Activated CD8-positive, alpha-beta memory T cell treated with anti-CD3 and anti-CD28 coated beads for 1 hour (primary cell): ENCODE data around the gene SREBF2.

ENCODE experiments used
- DNase-seq, 2 donors: peaks; one replicate each; pipeline ENCODE4 v3.0.0-alpha.2; 2020; ENCODE audit warnings: low read depth in 1 of 2; ENCODE audit errors: extremely low read depth in 1 of 2

SREBF2 gene

DNA sequence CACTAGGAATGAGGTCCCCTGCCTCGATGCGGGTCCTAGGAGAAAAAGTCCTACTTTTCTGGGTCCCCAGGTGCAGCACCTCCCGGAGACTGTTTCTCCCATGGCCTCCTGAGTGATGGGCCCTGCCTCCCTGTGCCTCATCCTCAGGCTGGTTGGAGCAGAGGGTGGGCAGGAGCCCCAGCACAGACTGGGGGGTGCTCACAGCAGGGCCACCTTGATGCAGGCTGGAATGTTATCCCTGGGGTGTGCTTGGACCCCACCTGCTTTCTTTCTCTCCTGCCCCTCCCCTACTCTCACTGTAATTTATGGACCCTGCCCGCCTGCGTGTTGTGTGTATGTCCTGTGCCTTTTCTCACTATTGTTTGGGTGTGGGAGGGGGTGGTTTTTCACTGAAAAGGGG lies 73.9 kb downstream of the SREBF2 start:
- DNase-seq = no peak

DNA sequence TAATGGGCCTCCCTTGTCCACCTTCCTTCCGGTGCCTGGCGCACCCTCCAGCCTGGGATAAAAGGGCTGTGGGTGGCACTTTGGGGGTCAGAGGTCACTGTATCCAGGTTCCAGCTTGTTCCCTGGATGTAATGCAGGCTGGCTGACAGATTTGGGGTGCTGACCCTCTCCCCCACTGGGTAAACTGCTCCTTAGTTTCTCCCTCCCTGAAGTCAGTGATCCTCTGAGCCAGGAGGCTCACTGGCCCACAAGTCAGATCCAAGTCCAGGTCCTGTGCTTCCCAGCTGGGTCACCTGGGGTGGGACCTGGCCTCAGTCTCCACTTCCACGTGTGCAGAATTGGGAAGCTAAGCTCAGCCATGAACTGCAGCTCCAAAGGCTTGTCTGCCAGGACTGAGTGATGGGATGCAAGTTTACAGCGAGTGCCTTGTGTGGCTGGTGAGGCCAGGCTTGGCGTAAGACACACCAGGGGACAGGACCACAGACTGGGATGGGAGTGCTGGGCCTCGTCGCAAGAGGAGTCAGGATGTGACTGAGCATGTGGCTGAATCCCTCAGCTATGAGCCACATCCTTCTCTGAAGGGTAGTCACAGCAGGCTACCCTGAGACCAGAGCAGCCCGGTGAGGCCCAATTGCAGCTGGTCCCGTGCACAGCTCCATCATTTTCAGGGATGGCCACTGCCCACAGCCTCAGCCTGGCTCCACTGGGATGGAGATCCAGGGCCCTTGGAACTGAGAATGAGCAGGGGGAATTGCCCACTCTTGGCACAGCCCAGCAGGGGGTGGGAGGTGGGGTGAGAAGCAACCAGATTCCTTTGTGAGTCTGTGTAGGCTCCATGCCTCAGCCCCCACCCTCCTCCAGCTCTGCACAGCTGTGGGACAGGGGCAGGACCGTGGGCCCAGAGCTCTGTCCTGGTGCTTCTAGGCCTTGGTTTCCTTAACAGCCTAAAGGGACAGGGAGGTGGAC lies 74.8 kb downstream of the SREBF2 start:
- no peak for DNase-seq

DNA sequence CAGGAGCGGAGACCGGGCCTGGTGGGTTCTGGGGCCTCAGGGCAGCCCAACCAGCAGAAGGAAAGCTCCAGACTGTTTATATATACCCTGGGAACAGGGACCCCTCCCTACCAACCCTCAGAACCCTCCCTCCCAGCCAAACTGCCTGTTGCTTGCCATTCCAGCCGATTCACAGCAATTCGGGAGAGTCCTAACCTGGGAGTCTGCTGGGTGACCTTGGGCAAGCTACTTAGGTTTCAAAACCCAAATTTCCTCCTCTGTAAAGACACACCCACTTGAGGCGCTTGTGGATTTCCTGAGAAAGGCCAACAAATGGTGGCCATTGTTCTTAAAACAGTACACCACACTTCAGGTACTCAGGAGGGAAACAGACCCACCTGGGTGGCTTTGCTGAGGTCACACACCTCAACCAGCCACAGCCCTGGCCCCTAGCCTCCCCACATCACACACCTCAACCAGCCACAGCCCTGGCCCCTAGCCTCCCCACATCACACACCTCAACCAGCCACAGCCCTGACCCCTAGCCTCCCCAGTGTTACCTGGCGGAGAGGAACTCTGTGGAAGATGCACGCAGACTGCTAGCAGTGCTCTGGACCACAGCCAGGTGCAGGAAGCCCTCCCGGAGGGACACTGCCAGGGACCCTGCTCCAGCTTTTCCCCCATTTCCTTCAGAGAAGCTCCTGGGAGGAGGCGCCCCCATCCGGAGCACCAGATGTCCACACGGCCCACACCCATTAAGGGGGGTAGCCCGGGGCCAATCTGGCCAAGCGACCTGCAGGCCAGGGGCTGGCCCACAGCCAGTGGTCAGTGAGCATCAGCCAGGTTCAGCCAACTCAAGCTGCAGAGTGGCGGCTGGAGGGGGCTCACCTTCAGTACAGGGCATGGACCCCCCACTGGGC lies 75.8 kb downstream of the SREBF2 start:
- no peak for DNase-seq

DNA sequence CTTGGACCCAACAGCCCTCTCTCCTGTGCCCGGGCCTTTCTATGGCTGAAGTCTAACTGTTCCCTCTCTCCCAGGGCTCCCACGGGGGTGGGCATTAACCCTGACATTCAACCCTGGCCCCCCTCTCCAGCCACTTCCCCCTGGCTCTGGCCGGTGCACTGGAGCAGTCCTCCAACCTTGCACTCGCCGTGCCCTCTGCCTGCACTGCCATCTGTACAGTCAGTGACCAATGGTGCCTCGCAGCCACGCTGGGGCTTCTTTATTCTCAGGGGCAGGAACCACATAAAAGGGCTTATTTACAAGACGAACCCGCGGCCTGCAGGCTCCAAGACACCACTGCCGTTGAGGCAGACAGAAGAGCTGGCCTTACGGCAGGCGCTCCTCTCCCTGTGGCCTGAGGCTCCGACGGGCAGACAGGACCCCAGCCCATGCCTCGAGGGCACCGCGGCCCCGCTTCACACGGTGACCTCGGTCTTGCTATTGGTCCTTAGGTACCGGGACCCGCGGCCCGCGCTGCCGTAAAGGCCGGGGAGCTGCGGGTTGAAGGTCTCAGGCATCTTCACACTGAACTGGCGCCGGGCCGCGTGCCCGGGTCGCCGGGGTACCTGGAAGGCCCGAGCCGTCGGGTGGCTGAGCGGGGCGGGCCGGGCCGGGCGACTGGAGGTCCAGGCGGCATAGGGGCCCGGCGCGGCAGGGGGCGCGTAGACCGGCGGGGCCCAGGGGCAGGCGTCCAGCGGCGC lies 76.6 kb downstream of the SREBF2 start:
- DNase-seq = no peak

DNA sequence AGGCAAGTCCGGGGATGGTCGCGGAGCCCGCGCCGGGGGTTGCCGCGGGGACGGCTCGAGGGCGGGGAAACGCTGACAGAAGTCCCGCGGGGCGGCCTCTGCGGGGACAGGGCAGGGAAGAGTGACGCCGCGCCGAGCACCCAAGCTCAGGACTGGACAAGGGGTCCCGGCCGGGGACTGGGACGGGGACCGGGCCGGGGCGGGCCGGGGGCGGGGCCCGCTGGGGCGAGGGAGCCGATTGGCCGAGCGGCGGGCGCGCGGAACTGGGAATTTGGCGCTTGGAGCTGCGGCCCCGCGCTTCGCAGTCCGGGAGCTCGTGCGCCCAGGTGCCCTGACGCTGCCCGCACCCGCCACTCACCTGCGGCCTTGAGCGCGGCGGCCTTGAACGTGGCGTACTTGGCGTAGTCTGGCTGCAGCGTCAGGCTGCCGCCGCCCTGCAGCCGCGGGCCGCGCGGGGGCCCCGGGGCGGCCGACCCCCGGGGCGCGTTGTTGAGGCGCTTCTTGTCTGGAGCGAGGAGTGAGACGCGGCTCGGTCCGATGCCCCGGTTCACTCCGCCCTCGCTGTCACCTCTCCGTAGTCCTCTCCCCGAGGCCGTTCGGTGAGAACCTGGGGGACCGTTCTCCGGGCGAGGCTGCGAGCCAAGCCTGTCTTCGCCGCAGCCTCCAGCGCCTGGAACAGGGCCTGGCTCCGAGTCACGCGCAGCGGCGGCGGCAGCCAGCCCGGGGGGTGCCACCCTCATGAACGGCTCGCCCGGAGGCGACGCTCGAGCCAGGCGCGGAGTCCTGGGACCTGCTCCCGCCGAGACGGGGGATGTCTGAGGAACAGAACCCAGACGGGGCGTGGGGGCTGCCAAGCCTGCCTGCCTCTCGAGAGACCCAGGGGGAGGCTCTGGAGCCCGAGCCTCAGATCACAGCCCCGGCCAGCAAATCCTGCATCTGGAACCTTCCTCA lies 77.4 kb downstream of the SREBF2 start:
- peak in 1 of 2 donors; percentile 19 for DNase-seq

DNA sequence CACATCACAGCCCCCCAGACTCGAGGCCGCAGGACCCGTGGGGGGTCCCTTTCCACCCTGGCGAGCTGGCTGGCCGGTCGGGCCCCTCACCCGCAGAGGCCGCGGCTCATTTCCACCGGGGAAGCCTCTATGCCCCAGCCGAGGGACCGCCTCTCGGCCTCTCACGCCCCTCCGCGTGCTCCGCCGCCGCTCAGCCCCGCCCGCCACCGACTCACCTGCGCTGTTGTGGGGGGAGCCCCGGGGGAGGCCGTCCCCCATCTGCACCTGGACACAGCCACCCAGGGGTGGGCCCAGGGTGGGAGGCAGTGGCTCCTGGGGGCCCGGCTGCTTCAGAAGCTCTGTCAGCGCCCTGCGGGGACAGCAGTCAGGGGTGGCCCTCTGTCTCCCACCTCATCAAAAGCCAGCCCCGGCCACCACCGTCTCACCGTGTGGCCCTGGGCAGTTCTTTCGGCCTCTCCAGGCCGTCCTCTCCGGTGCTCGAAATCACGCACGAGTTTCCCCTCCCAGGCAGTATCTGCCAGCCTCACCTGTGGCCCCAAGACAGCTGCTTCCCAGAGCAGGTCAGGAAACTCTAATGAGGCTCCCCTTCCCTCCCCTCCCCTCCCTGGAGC lies 78.2 kb downstream of the SREBF2 start:
- no peak for DNase-seq

DNA sequence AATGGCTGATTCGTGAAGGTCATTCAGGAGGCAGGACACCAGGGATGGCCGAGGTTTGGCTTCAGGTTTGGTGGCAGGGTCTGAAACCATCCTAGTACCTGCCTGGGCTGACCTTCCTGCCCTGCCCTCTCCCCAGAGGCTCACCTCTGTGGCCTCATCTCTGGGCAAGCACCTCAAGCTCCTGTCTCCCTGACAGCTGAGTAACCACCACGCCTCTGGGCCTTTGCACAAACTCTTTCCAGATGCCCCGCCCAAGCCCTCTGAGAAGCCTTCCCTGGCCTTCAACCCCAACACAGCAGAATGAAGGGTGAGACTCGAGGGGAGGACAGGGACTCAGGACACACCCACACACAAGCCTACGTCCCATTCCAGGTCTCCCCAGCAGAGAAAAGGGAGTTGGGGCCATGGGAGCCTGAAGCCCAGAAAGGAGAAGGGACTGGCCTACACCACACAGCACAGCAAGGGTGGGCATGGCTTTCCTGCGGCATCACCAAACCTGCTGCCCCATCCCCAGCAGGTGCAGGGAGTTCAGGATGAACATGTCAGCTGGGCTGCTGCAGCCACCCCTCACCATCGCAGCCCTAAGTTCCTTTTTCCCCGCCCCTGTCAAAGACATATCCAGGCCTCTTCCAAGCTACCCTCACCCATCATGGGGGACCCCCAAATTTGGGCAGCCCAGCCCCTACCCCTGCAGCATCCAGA lies 79.6 kb downstream of the SREBF2 start:
- DNase-seq = no peak

DNA sequence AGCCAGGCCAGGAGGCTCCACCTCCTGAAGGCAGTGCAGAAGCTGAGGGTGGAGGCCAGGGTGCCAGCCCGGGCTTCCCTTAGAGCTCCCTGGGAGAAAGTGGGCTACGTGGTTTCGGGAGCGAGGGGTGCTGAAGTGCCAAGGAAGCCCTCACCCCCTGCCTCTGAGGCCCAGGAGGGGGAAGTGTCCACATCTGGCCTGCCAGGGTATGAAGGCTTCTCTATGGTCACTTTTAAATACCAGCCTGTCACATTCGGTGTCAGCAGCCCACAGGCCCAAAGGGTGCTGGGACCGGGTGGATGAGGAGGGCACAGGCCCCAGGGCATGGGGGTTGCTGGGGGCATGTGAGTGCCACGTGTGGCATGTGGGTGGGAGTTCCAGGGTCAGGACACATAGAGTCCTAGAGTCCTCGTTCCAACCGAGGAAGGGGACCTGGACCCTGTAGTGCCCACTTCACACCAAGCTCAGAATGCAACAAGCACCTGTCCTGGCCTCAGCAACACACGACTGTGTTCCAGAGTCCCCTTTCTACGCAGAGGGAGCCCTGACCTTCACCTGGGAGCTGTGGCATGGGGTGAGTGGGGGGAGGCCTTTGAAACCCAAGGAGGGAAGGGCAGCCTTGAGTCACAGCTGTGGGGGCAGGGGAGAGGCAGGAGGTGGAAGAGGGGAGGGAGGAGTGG lies 80.3 kb downstream of the SREBF2 start:
- DNase-seq = no peak

DNA sequence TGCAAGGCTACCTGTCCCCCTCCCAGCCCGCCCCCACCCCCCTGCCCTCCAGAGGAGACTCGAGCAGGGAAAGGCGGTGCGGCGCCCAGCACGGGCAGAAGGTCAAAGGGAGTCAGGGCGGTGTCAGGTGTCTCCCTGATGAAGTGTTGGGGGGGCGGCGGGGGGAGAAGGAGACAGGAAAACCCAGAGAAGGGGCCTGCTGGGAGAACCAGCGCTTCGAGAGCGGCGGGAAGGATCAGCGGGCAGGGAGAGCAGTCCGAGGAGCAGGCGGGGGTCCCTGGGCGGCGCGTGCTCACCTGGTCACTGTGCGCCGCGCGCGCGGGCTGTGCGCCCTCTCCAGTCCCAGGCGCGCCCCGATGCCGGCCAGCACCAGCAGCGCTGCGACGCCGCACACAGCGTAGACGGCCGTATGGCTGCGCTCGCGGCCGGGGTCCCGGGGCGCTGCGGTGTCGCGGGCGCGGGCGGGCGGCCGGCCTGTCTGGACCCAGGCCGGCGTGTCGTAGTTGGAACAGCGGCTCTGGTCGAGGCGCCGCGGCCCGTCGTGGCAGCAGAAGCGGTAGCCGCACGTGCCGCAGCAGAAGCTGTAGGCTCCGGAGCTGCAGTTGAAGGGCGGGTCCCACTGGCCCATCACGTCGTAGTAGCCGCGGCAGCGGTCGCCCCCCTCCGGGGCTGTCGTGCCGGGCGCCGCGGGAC lies 81.1 kb downstream of the SREBF2 start:
- no peak for DNase-seq

DNA sequence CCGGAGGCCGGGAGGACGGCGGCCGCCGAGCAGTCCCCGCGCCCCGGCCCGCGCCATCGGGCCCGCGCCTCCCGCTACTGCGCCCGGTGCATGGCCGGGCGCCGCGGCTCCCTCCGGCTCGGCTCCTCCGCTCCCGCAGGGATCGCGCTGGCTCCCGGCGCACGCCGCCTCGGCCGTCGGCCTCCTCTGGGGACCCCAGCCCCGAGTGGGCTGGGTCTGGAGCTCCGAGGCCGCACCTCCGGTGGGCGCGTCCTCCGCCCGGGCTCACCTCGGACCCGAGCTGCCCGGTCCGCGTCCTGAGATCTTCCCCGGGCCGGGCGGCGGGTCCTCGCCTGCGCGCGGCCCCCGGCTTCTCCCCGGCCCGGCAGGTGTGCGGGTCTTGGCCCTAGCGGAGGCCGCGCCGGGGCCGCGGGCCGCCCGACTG lies 81.7 kb downstream of the SREBF2 start:
- no peak for DNase-seq

DNA sequence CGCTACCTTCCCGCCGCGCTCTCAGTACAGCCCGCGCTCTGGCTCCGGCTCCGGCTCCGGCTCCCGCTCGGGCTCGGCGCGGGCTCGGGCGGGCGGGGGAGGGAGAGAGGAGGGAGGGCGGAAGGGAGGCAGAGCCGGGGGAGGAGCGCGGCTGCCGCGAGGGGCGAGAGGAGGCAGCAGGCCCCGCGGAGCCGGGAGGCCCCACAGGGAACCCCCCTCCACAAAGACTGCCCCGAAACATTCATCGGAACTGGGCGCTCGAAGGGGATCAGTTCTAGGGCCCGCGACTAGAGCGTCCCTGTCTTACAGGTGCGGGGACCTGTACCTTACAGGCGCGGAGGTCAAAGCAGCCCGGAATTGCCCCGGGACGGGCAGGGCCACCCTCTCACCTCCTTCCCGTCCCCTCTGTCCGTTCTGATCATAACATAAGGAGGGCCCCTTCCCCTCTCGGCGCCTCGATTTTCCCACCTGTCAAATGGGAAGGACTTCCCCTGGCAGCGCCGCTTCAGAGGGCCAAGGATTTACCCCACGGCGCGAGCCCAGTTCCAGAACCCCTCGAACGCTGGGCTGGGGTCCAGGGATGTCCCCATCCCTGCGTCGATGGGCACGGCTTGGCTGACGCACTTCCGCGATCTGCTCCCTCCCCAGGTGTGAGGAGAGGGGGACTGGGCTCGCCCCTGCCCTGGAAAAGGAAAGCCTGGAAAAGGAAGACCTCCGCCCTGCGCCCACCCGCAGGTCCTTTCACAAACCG lies 82.3 kb downstream of the SREBF2 start, which contains the start of gene SHISA8:
Gene SHISA8, minus strand, starts transcription at position 40 of the 751 bp plus-strand sequence. CDS start 407 bp downstream, outside the sequence.
- DNase-seq = peak in 1 of 2 donors; percentile 44

DNA sequence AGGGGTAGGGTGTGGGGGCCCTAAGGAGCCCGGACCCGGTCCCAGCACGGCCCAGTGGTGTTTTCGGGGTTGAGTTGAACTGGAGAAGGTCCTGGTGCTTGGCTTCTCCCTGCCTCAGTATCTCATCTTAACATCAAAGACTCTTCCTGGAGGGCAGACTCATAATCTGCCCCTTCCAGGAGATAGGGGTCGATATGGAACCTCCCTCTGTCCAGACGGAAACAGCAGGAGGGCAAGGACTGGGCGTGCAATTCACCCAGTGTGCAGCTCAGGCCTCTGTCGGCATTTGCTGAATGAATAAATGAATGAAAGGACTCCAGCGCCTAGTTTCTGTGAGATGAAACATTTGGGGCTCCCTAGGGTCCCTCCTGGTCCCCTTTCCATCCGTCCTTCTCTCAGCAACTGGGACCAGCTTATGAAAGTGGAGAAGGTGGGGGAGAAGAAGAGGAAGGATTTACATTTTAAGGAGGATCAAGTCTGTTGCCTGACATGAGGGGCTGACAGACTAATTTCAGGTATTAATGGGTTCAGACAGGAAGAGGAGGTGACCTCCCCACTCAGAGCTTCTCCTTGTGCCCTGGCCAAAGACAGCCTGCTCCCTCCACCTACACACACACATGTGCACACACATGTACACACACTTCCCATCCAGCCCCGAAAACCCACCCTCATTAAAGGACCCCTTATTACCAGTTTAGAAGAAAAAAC lies 83.0 kb downstream of the SREBF2 start:
- no peak for DNase-seq

DNA sequence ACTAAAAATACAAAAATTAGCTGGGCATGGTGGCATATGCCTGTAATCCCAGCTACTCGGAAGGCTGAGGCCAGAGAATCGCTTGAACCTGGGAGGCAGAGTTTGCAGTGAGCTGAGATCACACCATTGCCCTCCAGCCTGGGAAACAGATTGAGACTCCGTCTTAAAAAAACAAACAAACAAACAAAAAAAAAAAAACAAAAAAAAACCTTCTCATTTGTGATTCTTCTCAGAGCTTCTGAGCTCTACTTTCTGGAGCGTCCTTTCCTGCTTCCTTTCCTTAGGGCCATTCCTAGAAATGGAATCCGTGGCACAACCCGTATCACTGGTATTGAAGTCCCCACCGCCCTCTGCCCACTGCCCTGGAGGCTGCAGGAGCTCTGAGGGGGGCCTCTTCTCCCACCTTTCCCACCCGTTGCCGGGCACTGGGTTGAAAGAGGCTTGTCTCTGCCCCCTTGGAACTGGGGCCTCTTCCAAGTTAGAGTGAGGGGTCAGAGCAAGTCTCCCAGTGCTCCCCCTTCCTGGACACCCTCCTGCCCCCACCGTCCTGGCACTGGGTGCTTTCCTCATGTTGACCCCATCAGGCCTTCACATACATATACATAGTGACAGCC lies 83.9 kb downstream of the SREBF2 start:
- DNase-seq = no peak

DNA sequence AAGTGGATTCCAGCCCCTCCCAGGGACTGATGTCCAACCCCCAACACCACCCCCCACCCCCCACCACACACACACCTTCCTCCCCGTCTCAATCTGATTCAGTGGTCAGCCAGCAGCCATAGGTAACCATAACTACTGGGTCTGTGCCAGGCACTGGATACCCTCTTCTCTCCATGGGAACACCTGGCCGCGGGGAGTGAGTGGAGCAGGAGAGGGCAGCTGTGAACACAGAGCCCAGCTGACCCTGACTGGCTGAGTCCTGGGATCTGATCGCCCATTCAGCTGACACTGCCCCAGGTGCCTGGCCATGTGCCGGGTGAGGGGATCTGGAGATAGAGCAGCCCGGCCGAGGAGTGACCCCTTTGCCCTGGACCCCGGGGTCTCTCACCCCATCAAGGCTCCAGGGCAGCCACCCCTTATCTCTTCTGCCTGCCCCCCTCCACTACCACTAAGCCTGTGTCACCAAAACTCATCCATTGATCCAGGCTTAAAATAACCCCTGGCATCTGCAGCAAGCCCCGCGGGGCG lies 84.5 kb downstream of the SREBF2 start:
- no peak for DNase-seq
